Neural cell (in vitro differentiated cells): ENCODE data around the gene STXBP1. TPM values are rescaled to one million over a fixed set of nuclear protein-coding genes. Genes with fewer than 3 reads are reported as not detected.

ENCODE experiments used
- H2AFZ ChIP-seq: fragments of 200-600, 300-800 bp; sonication (generic), shearing (Covaris generic); 2 replicates; pipeline ENCODE4 v1.6.0; 2014; ENCODE audit warnings: low read depth, mild to moderate bottlenecking, antibody characterized with exemption, low read length, moderate library complexity
- H3F3A ChIP-seq: fragments of 200-600 bp; shearing (Covaris generic); 2 replicates; pipeline ENCODE4 v1.6.1; 2016; ENCODE audit warnings: mild to moderate bottlenecking, moderate library complexity, mixed read lengths, antibody characterized with exemption, low read length; ENCODE audit not compliant: insufficient read depth, poor library complexity, severe bottlenecking
- H3K27ac ChIP-seq: fragments of 200-600, 300-800 bp; sonication (generic), shearing (Covaris generic); 2 replicates; pipeline ENCODE4 v1.5.1; 2014; ENCODE audit warnings: mild to moderate bottlenecking, low read length, moderate library complexity
- H3K27me3 ChIP-seq: fragments of 300-800, 200-600 bp; sonication (generic), shearing (Covaris generic); 2 replicates; pipeline ENCODE4 v1.6.0; 2014; ENCODE audit warnings: mild to moderate bottlenecking, low read depth, low read length, moderate library complexity; ENCODE audit not compliant: insufficient read depth
- H3K36me3 ChIP-seq: fragments of 300-800, 200-600 bp; sonication (generic), shearing (Covaris generic); 2 replicates; pipeline ENCODE4 v1.5.1; 2014; ENCODE audit warnings: mild to moderate bottlenecking, antibody characterized with exemption, low read length, moderate library complexity; ENCODE audit not compliant: insufficient read depth
- H3K4me2 ChIP-seq: fragments of 300-800, 200-600 bp; sonication (generic), shearing (Covaris generic); 2 replicates; pipeline ENCODE4 v1.6.0; 2014; ENCODE audit warnings: mild to moderate bottlenecking, low read length
- H3K4me3 ChIP-seq: fragments of 300-800, 200-600 bp; sonication (generic), shearing (Covaris generic); 2 replicates; pipeline ENCODE4 v1.5.1; 2014; ENCODE audit warnings: mild to moderate bottlenecking, low read length, moderate library complexity
- H3K79me2 ChIP-seq: fragments of 200-600 bp; shearing (Covaris generic); replicated peaks from 2 replicates; pipeline ENCODE4 v1.6.0; 2014; ENCODE audit warnings: mild to moderate bottlenecking, low read length, moderate library complexity; ENCODE audit not compliant: insufficient read depth
- H3K9ac ChIP-seq: fragments of 300-800, 200-600 bp; sonication (generic), shearing (Covaris generic); 2 replicates; pipeline ENCODE4 v1.6.1; 2016; ENCODE audit warnings: mild to moderate bottlenecking, low read length, mixed read lengths
- H3K9me2 ChIP-seq: fragments of 200-600 bp; shearing (Covaris generic); 2 replicates; pipeline ENCODE4 v1.6.1; 2016; ENCODE audit warnings: mild to moderate bottlenecking, low read length, mixed read lengths; ENCODE audit not compliant: insufficient read depth
- H3K9me3 ChIP-seq: fragments of 200-600, 300-800 bp; sonication (generic), shearing (Covaris generic); 2 replicates; pipeline ENCODE4 v1.6.1; 2016; ENCODE audit warnings: mild to moderate bottlenecking, mixed run types, low read length, moderate library complexity, mixed read lengths
- H4K20me1 ChIP-seq: fragments of 200-600 bp; shearing (Covaris generic); 2 replicates; pipeline ENCODE4 v1.6.1; 2016; ENCODE audit warnings: mild to moderate bottlenecking, mixed run types; ENCODE audit not compliant: insufficient read depth
- CTCF ChIP-seq: fragments of 450-650 bp; IDR thresholded peaks from 2 replicates; pipeline ENCODE4 v1.5.1; 2014; ENCODE audit warnings: antibody characterized with exemption, mild to moderate bottlenecking, moderate library complexity; ENCODE audit not compliant: poor library complexity, severe bottlenecking
- EP300 ChIP-seq: fragments of 450-650 bp; conservative IDR thresholded peaks from 2 replicates; pipeline ENCODE4 v1.6.1; 2014; ENCODE audit warnings: antibody characterized with exemption, mild to moderate bottlenecking, moderate library complexity; ENCODE audit not compliant: poor library complexity, severe bottlenecking
- EZH2 ChIP-seq: fragments of 200-600, 300-800 bp; shearing (Covaris generic), sonication (generic); IDR thresholded peaks from 2 replicates; pipeline ENCODE4 v1.6.1; 2014; ENCODE audit warnings: antibody characterized with exemption, low read length, borderline replicate concordance, mild to moderate bottlenecking; ENCODE audit not compliant: insufficient read depth, poor library complexity, severe bottlenecking
- MXI1 ChIP-seq: fragments of 450-650 bp; conservative IDR thresholded peaks from 2 replicates; pipeline ENCODE4 v1.6.1; 2014; ENCODE audit warnings: antibody characterized with exemption, mild to moderate bottlenecking; ENCODE audit not compliant: poor library complexity, severe bottlenecking
- POLR2AphosphoS5 ChIP-seq: IDR thresholded peaks from 2 replicates; pipeline ENCODE4 v1.6.1; 2012
- RAD21 ChIP-seq: fragments of 450-650 bp; conservative IDR thresholded peaks from 2 replicates; pipeline ENCODE4 v1.6.1; 2014; ENCODE audit warnings: antibody characterized with exemption, mild to moderate bottlenecking, moderate library complexity
- REST ChIP-seq: IDR thresholded peaks from 2 replicates; pipeline ENCODE4 v1.6.1; 2012; ENCODE audit warnings: borderline replicate concordance
- SMC3 ChIP-seq: fragments of 450-650 bp; conservative IDR thresholded peaks from 2 replicates; pipeline ENCODE4 v1.6.1; 2014; ENCODE audit warnings: antibody characterized with exemption, mild to moderate bottlenecking, moderate library complexity; ENCODE audit not compliant: poor library complexity
- TAF1 ChIP-seq: IDR thresholded peaks from 2 replicates; pipeline ENCODE4 v1.6.1; 2012; ENCODE audit warnings: low read depth
- polyA plus RNA-seq: library from polyadenylated mRNA; depleted of rRNA; stranded (reverse); fragments of >200 nt; gene quantifications from 2 replicates; pipeline ENCODE4 v1.2.3, GENCODE V29; 2014

Gene STXBP1
- polyA plus RNA-seq, 1 donor from 2014 or later, result 42.5 TPM

- H3K9me2 ChIP-seq, result no peaks in the 10 kb centered on the region
- no peaks in the 10 kb centered on the region for H3K9me3 ChIP-seq
- H3K79me2 ChIP-seq, result no peaks in the 10 kb centered on the region
- no peaks in the 10 kb centered on the region for H3F3A ChIP-seq
- no peaks in the 10 kb centered on the region for H4K20me1 ChIP-seq
- no peak overlapping the region for H3K27ac ChIP-seq
- no peak overlapping the region for H3K9ac ChIP-seq
- H3K4me3 ChIP-seq, result no peak overlapping the region
- H2AFZ ChIP-seq, result no peak overlapping the region
- H3K36me3 ChIP-seq, result no peaks in the 10 kb centered on the region
- no peak overlapping the region for H3K4me2 ChIP-seq
- no peaks in the 10 kb centered on the region for H3K27me3 ChIP-seq
- no peak for TF ChIP-seq REST
- no peak for TF ChIP-seq SMC3
- no peak for TF ChIP-seq CTCF
- TF ChIP-seq TAF1, result no peak
- no peak for TF ChIP-seq POLR2AphosphoS5
- no peak for TF ChIP-seq EZH2
- TF ChIP-seq MXI1, result no peak
- no peak for TF ChIP-seq EP300
- no peak for TF ChIP-seq RAD21
Observed at GRCh38 chr9:127739614-127740330, 127.7 kb downstream of the STXBP1 start.

- no peak for TF ChIP-seq EZH2
- H3K27ac ChIP-seq, result peak overlapping the region; percentile 64
- no peak overlapping the region for H3K4me2 ChIP-seq
- no peaks in the 10 kb centered on the region for H3K9me2 ChIP-seq
- peak overlapping the region; percentile 56 for H3K9ac ChIP-seq
- H3K79me2 ChIP-seq, result no peaks in the 10 kb centered on the region
- H3K4me3 ChIP-seq, result peak overlapping the region; percentile 57
- no peaks in the 10 kb centered on the region for H3K36me3 ChIP-seq
- no peaks in the 10 kb centered on the region for H3F3A ChIP-seq
- H3K9me3 ChIP-seq, result no peaks in the 10 kb centered on the region
- no peaks in the 10 kb centered on the region for H3K27me3 ChIP-seq
- H2AFZ ChIP-seq, result no peak overlapping the region
- no peaks in the 10 kb centered on the region for H4K20me1 ChIP-seq
Observed at GRCh38 chr9:127741831-127742434, 129.9 kb downstream of the STXBP1 start.

Other genes with a start within 250 kb of the STXBP1 start
- gene SLC2A8, start 215.1 kb upstream of the STXBP1 start, polyA plus RNA-seq, result 10.2 and 24.0 TPM in 2 replicates
- 2.9 and 3.3 TPM in 2 replicates for gene ZNF79, start 187.9 kb upstream of the STXBP1 start, polyA plus RNA-seq
- gene RPL12, start 160.9 kb upstream of the STXBP1 start, polyA plus RNA-seq, result 839 and 862 TPM in 2 replicates
- 21.6 and 27.1 TPM in 2 replicates for gene LRSAM1, start 160.8 kb upstream of the STXBP1 start, polyA plus RNA-seq
- 1.3 and 1.6 TPM in 2 replicates for gene CFAP157, start 94.7 kb downstream of the STXBP1 start, polyA plus RNA-seq
- 20.0 and 21.9 TPM in 2 replicates for gene PTRH1, start 103.4 kb downstream of the STXBP1 start, polyA plus RNA-seq
- 0.11 and 0.26 TPM in 2 replicates for gene TTC16, start 103.8 kb downstream of the STXBP1 start, polyA plus RNA-seq
- 54.1 and 59.7 TPM in 2 replicates for gene TOR2A, start 123.0 kb downstream of the STXBP1 start, polyA plus RNA-seq
- 14.5 and 19.4 TPM in 2 replicates for gene SH2D3C, start 166.4 kb downstream of the STXBP1 start, polyA plus RNA-seq
- gene CDK9, start 173.8 kb downstream of the STXBP1 start, polyA plus RNA-seq, result 195 and 253 TPM in 2 replicates
- 38.4 and 60.5 TPM in 2 replicates for gene FPGS, start 190.6 kb downstream of the STXBP1 start, polyA plus RNA-seq
- gene ENG, start 242.4 kb downstream of the STXBP1 start, polyA plus RNA-seq, result 0.10 TPM in 1 of 2 replicates, not detected in the other